ENCODE data around the gene SORL1.

SORL1 gene

GRCh38 chr11:121414141-121414913, 37.8 kb upstream of the SORL1 start:
- TF ChIP-seq CTCF (IDR thresholded peaks at IDR 0.05), result no peak
- H3K27ac ChIP-seq, result no peak overlapping the region
- DNase-seq (ENCODE audit: low spot score), result no peak
- H3K4me3 ChIP-seq, result no peak overlapping the region

GRCh38 chr11:121415856-121416255, 36.3 kb upstream of the SORL1 start:
- Histone ChIP-seq H3K27ac (no peak overlapping the region), H3K4me3 (no peak overlapping the region)
- TF ChIP-seq CTCF (IDR thresholded peaks at IDR 0.05), result no peak
- DNase-seq (ENCODE audit: low spot score), result no peak

DNA sequence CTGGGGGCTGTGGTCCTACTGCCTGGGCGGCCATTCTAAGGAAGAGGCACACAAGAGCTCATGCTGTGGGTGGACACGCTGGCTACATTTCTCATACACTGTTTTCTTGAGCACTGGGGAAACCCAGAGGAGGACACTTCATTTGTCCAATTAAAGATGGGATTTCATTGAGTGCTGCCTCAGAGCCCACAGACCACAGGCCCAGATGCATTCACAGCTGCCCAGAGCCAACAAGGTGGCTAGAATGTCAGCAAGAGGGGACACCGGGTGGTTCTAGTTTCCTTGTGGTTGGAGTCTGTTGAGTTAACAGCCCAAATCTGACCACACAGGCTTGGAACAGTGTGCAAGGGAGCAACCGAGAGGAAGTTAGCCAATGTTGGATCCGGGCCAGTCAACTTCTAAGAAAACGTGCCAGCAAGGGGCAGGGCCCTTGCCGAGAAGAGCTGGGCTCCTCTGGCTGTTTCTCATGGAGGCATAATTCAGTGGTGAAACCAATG, 35.0 kb upstream of the SORL1 start:
- Histone ChIP-seq H3K27ac (peak overlapping the region; percentile 51 to 72), H3K4me3 (peak overlapping the region; percentile 18)
- TF ChIP-seq CTCF (IDR thresholded peaks at IDR 0.05), result no peak
- DNase-seq (ENCODE audit: low spot score), result peak; percentile 90

- H3K27ac ChIP-seq, result peak overlapping the region; percentile 51 to 72
- H3K4me3 ChIP-seq, result peak overlapping the region; percentile 18
- no peak for DNase-seq (ENCODE audit: low spot score)
- TF ChIP-seq CTCF (IDR thresholded peaks at IDR 0.05), result no peak
These were observed 34.5 kb upstream of the SORL1 start for GRCh38 chr11:121417607-121418006.

DNA sequence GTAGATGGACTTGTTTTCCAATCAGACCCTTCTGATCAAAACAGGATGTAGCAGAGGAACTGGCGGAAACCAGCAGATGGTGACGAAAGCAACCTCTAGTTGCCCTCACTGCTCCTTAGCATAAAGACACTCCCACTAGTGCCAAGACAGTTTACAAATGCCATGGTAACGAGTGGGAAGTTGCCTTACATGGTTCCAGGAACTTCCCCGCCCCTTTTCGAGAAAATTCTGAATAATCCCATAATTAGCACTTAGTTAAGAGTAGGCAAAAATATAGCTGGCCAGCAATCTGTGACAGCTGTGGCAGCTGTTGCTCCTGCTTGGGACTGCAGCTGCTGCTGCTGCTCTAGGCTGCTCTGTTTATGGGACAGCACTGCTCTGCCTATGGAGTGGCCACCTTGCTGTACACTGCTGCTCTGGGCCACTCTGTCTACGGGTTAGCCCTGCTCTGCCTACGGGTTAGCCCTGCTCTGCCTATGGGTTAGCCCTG, 33.4 kb upstream of the SORL1 start:
- DNase-seq (ENCODE audit: low spot score), result no peak
- Histone ChIP-seq H3K4me3 (no peak overlapping the region), H3K27ac (peak overlapping the region in 1 of 2 donors; percentile 48)
- no peak for TF ChIP-seq CTCF (IDR thresholded peaks at IDR 0.05)

DNA sequence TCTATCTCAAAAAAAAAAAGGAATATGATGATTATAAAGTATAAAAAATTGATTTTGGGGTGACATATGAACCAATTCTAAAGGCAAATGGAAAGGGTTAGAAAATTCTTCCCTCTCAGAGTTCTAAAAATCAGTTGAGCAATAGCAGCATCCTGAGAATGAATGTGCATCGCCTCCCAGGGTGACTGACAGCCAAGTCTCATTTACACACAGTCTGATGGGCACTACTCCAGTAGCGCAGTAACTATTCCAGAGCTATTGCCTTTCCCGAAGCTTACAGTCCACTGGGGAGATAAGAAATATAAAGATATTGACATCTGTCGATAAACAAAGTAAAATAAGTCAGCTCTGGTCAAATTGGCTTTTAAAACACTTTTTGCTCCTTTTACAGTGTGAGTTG, 32.3 kb upstream of the SORL1 start:
- no peak overlapping the region for H3K27ac ChIP-seq
- no peak overlapping the region for H3K4me3 ChIP-seq
- no peak for TF ChIP-seq CTCF (IDR thresholded peaks at IDR 0.05)
- no peak for DNase-seq (ENCODE audit: low spot score)

- no peak for DNase-seq (ENCODE audit: low spot score)
- TF ChIP-seq CTCF (IDR thresholded peaks at IDR 0.05), result no peak
These were observed 31.7 kb upstream of the SORL1 start for GRCh38 chr11:121420398-121420797.

More at GRCh38 chr11:121420398-121420797, 31.7 kb upstream of the SORL1 start:
- Histone ChIP-seq H3K4me3 (no peak overlapping the region), H3K27ac (no peak overlapping the region)
